NCI-H128 (cell line): ENCODE results near the gene TFIP11.

Experiments
- DNase-seq: peaks from one replicate; lab custom pipeline; 2025; ENCODE audit not compliant: unreplicated experiment; lab: John Stamatoyannopoulos, UW

Gene TFIP11

GRCh38 chr22:26508148-26508547 is 4.1 kb downstream of the TFIP11 start:
- DNase-seq: no peak

- no peak for DNase-seq
Observed at GRCh38 chr22:26503758-26504157, 8.5 kb downstream of the TFIP11 start.

GRCh38 chr22:26502688-26503561 is 9.3 kb downstream of the TFIP11 start:
- DNase-seq: no peak

GRCh38 chr22:26501996-26502395 is 10.3 kb downstream of the TFIP11 start:
- DNase-seq: no peak

- DNase-seq: no peak
Observed at GRCh38 chr22:26499188-26499703, 13.0 kb downstream of the TFIP11 start.

GRCh38 chr22:26496456-26496855 is 15.8 kb downstream of the TFIP11 start:
- no peak for DNase-seq

GRCh38 chr22:26494506-26494905 is 17.8 kb downstream of the TFIP11 start:
- DNase-seq: no peak

- DNase-seq: no peak
Observed at GRCh38 chr22:26492220-26492619, 20.1 kb downstream of the TFIP11 start.

GRCh38 chr22:26489447-26490036 is 22.7 kb downstream of the TFIP11 start:
- no peak for DNase-seq

- no peak for DNase-seq
Observed at GRCh38 chr22:26487996-26488395, 24.3 kb downstream of the TFIP11 start.

- DNase-seq: no peak
Observed at GRCh38 chr22:26486394-26486793, 25.9 kb downstream of the TFIP11 start.

- no peak for DNase-seq
Observed at GRCh38 chr22:26485806-26486390, 26.4 kb downstream of the TFIP11 start.

GRCh38 chr22:26485013-26485412 is 27.3 kb downstream of the TFIP11 start:
- no peak for DNase-seq

- no peak for DNase-seq
Observed at GRCh38 chr22:26484360-26484706, 27.9 kb downstream of the TFIP11 start.

- DNase-seq: peak; percentile 66
Observed at GRCh38 chr22:26483439-26484359, 28.6 kb downstream of the TFIP11 start, which contains the start of the genes HPS4 and SRRD. Gene HPS4, minus strand, starts transcription at chr22:26483783. Its CDS starts 2,021 bp downstream, at chr22:26481762. Gene SRRD, plus strand, starts transcription at chr22:26483877. Its CDS starts 14 bp downstream, at chr22:26483891.

GRCh38 chr22:26483043-26483438 is 29.2 kb downstream of the TFIP11 start:
- DNase-seq: no peak

GRCh38 chr22:26482161-26482560 is 30.1 kb downstream of the TFIP11 start:
- DNase-seq: no peak

GRCh38 chr22:26481694-26482093 is 30.6 kb downstream of the TFIP11 start:
- no peak for DNase-seq

- DNase-seq: no peak
Observed at GRCh38 chr22:26481112-26481693, 31.1 kb downstream of the TFIP11 start.

GRCh38 chr22:26480611-26480932 is 31.7 kb downstream of the TFIP11 start:
- DNase-seq: no peak
